CD4-positive, alpha-beta T cell treated with Interleukin-15 for 4 hours (primary cell): ENCODE data around the gene OSBPL5.

Source experiments
- DNase-seq: peaks from one replicate; pipeline ENCODE4 v3.0.0-alpha.2; 2020; ENCODE audit warnings: low spot score

OSBPL5 gene

DNA sequence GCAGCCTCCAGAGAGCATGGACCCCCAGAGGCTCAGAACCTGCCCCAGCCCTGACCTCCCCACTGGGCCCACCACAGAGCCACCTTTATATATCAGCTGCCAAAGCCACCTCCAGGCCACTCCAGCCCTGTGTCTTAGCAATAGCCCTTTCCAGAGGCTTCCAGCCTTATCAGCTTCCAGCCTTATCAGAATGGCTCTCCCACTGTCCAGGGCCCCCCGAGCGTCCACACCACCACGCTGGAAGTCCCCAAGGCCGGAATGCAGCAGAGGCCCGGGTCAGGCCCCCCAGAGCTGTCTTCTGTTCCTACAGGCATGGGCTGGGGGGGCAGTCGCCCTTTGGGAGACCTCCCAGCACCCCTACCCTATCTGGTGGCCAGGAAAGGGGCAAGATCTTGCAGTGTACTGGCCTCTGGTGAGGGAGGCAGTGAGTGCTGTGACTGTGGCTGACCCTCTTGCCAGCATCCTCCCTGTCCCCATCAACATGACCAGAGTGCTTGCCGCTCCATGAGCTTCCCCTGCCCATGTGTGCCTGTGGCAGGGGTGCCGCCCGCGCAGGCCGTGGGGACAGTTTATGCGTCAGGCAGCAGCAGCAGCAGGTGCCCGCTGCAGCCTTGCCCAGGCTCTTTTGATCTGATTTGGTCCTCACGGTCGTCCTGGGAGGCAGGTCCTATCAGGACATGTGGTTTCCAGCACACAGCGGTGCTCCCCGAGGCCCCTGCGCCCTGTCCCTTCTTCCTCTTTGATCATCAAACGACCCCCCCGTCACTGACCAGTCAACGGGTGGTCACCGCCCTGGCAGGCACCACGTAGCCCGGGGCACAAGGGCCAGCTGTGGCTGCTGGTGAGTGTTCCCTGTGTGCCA is 15.9 kb downstream of the OSBPL5 start:
- no peak for DNase-seq

DNA sequence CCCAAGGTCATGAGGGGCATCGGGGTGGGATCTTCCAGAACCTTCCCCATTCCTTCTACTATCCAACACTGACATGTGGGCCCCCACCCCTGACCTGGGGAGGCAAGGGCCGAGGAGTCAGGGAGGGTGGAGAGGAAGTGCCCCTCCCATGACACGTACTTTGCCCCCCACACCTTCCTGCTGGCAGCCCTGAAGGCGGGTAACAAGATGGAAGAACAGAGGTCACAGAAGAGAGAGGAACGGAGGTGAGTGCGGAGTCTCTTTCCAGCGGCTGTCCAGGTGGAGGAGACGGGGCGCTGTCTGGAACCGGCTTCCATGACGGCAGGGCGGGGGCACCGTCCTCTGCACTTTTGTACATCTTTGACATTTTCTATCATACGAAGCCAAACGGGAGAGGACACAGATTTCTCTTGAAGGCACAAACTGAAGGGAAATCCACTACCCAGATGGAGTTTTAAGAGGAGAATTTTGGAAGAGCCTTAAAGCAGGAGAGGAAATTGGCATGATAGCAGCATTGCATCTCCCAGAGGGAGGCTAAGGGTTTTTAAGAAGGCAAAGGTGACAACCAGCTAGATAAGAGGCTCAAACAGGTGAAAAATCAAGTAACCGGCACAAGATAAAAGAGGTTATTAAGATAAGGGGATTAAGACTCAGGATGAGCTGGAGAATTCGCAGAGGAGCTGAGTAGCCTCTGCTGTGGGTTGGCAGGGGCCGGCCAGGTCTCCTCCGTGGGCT is 16.7 kb downstream of the OSBPL5 start:
- no peak for DNase-seq

DNA sequence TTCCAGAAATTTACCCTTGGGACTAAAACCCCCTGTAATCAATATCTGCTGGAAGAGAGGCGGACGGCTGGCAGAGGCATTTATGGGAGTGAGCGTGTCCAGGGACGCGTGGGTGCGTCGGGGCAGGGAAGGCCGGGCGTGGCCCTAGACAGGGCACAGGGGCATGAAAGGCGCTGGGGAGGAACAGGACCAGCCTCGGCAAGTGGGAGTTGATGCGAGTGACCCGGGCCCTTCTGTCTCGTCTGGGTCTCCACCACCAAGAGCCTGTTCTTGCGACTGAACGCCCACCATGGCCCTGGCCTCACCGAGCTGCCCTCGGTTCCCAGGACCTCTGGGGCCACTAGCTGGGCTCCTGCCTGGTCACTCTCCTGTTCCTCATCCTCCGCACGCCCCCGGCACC is 17.5 kb downstream of the OSBPL5 start:
- DNase-seq = no peak

DNA sequence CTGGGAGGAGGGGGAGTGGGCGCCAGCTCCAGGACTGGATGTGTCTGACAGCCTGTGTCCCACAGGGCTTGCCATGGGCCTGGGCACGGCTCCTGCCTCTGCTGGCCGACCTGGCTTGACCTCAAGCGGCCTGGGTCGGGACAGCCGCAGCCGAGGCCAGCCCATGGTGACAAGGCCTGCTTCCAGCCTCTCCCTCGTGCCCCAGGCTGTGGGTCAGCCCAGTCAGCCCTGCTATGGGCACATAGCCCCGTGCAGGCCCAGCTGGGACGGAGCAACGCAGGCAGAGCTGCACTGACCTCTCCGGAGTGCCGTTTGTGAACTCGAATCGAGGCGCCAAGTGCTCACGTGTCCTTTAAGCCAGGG is 17.9 kb downstream of the OSBPL5 start:
- no peak for DNase-seq

DNA sequence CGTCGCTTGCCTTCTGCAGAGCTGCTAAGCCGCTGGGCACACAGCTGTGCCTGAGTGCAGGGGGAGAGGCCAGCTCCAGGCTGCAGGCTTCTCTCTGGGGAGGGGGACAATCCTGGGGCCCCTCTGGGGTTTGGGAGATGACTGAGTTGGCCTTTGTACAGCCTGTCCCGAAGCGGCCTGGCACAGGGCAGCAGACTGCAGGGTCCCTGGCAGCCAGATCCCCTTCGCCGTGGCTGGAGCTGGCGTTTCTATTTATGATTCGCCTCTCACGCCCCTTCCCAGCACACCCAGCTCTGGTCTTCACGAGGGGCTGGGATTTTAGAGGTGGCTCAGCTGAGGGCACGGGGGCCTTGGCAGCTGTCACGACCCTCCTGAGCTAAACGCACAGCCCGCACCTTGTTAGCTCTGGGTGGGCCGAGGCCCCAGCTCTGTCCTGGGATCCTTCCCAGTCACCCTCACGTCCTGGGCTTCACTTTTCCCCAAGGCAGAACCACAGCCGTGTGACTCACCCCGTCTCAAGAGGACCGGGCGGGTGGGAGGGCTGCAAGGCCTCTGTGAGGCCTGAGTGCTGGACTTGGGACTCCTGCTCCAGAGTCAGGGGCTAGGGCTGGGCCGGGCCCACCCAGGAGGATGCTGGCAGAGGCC is 18.4 kb downstream of the OSBPL5 start:
- DNase-seq = no peak

DNA sequence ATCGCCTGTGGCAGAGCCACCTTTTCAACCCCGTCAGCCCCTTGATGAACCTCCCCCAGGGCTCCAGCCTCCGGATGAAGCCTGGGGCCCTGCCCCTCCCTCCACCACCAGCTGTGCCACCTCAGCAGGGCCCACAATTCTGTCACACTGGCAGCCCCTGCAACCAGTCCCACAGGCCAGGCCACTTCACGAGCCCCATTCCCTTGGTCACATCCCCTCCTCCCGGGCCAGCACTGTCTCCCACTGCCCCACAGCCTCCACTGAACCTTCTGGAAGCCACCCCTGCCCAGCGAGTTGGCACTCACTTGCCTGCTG is 19.9 kb downstream of the OSBPL5 start:
- DNase-seq = no peak

DNA sequence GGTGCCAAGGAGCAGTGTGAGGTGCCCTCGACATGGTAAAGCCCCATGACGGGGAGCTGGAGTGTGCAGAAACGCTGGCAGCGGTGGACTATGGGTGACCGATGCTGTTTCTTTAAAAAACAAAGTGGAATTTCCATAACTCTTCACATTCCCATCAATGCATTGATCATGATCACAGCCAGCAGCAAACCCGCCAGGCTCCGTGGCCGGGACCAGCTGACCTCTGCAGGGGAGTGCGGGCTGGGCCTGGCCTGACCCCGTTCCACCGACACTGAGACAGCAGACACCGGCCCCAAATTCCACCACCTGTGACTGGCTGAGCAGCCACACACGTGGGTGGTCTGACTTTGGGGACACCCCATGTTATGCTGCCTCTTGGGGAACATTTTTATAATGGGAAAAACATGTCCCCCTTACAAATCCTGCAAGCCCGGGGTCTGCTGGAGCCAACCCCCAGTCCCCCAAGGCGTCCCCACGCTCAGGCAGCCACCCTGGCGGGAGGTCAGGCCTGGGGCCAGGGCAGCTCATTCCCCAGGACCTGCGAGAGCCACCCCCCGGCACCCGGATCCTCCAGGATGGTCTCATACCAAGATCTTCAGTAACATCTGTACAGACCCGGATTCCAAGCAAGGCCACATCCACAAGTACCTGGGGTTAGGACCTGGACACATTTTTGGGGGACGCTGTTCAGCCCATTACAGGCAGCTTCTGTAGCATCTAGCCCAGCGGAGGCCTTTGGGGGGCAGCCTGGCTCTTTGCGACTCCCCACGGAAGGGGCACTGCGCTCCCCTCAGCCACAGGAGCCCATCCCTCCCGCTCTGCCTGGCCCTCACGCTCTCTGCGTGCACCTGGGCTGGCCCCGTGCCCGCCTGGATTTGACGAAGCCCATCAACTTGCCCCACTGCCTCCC is 20.6 kb downstream of the OSBPL5 start:
- DNase-seq = no peak

DNA sequence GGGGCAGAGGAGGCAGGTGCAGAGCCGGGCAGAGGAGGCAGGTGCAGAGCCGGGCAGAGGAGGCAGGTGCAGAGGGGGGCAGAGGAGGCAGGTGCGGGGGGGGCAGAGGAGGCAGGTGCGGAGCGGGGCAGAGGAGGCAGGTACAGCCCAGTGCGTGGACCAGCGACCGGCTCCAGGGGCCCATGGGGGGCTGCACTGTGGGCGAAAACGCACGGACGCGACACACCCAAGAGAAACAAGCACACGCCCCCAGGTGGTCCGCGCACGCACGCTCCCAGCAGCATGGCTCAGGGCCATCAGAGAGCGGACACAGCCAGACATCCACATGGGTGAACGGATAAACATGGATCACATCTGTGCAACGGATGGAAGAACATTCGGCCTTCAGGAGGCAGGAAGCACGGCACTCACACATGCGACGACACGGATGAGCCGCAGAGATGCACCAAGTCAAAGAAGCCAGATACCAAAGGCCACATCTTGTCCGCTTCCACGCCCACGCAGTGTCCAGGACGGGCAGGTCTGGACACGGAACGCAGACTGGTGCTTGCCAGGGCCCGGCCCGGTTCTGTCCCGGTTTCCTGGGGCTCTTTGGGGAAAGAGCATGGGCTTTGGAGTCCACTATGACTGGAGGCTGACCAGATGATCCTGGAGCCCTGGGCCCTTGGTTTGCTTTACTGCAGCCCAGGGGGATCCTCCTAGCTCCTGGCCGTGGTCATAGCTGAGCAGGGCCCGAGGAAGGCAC is 21.8 kb downstream of the OSBPL5 start:
- no peak for DNase-seq

DNA sequence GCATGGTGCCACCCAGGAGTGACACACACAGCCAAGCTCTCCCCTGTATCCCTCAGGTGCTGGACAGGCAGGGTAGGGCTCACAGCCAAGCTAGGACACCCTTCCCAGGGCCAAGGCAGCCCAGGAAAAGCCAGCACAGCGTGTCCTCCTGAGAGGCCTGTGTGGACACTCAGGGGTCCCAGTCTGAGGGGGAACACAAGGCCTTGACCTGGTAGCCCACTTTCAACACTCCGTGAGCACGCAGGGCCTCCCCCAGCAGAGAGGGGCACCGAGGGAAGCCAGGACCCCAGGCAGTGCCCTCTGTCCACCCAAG is 24.9 kb downstream of the OSBPL5 start:
- DNase-seq = no peak

DNA sequence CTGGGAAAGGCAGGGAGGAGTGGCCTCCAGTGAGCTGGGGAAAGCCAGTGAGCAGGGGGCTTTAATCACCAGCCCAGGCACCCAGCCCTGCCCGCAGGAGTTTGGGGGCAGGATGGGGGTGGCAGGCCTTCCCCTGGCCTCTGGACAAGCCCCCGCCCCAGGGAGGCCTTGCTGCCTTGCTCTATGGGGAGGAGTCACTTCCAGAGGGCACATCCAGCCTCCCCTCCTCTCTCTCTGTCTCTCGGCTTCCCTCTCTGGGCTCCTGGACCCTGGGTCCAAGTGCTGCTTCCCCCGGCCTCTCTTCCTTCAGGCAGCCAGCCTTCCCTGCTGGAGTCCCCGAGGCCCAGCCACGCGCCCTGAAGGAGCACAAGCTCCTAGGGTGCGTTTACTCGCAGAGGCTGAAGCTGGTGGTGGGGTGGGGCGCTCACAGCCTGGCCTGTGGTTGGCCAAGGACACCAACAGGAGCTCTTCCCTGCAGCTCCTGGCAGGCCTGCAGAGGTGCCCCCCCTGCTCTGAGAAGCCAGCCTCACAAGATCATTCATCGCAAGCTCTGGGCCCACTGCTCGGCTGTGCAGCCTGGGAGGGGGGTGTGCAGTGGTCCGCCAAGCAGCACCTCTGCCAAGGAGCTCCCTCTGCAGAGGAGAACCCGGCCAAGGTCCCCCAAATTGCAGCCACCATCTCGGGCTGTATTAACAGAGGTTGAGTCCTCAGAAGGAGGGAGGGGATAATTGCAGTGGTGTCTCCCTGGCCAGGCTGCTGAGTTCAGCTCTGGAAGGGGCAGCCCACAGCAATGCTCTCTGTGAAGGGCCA is 25.4 kb downstream of the OSBPL5 start:
- no peak for DNase-seq

DNA sequence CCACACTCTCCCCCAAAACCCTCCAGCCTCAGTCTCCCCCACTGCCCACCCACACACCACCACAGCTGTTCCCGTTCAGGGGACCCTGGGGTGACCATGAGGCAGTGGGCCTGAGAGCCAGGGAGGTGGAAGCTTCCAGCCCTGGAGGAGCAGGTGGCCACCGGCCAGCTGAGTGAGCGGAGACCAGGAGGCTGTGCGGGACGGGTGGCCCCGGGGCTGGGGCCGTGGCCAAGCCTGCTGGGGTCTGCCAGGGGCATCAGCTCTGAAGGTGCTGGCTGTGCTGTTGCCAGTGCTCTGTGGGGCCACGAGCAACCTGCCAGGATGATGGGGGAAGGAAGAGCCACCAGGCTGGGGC is 26.0 kb downstream of the OSBPL5 start:
- no peak for DNase-seq

DNA sequence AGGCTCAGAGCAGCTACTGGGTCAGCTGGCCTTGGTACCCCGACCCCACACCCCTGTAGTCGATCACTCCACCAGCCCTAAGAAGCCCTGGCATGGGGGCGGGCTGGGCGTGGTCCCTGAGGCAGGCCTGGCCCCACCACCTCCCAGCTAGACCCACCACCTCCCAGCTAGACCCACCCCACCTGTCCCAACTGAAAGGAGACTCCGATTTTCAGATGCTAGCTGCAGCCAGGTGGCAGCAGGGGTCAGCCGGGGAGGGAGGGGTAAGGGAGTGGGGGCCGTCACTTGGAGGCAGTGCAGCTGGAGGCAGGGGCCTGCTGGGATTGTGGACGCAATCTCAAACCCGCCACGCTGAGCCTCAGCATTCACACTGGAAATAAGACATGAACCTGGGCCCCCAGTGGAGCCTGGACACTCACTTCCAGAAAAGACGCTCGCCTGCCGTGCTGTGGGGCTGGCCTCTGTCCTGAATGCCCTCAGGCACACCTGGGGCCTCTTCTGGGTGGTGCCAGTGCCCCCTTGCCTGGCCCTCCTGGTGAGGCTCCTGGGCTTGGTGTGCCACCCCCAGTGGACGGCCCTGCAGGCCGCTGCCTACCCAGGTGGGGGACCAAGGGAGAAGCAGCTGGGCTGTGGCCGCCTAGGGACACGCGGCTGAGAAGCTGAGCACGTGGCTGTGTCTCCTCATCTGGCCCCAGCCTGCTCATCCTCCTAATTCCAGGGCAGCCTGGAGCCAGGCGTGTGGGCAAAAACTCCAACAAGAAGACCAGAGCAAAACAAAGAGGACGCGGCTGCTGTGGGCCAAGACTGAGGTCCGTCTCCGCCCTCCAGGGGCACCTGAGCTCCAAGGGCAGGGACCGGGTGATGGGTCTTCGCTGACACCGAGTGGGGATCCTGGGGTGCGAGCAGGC is 26.7 kb downstream of the OSBPL5 start:
- no peak for DNase-seq

DNA sequence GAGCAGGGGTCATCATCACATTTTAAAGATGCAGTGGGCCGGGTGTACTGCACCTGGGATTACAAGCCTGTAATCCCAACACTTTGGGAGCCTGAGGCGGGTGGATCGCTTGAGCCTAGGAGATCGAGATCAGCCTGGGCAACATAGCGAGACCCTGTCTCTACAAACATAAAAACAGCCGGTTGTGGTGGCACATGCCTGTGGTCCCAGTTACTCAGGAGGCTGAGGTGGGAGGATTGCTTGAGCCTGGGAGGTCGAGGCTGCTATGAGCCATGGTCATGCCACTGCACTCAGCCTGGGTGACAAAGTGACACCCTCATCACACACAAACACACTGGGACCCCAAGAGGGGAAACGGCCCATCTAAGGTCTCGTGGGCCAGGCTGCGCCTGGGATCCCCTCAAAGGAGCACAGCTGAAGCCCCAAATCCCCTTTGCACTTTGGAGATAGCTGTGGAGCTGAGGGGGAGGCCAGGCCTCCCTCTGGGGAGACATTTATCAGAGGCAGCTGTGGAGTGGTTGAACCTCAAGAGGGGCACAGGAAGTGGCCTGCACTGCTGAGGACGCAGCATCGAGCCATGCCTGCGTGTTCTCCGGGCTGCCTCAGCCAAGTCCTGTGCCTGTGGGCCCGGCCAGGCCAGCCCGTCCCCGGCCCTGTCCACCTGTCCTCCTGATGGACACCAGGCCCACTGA is 27.5 kb downstream of the OSBPL5 start:
- no peak for DNase-seq

DNA sequence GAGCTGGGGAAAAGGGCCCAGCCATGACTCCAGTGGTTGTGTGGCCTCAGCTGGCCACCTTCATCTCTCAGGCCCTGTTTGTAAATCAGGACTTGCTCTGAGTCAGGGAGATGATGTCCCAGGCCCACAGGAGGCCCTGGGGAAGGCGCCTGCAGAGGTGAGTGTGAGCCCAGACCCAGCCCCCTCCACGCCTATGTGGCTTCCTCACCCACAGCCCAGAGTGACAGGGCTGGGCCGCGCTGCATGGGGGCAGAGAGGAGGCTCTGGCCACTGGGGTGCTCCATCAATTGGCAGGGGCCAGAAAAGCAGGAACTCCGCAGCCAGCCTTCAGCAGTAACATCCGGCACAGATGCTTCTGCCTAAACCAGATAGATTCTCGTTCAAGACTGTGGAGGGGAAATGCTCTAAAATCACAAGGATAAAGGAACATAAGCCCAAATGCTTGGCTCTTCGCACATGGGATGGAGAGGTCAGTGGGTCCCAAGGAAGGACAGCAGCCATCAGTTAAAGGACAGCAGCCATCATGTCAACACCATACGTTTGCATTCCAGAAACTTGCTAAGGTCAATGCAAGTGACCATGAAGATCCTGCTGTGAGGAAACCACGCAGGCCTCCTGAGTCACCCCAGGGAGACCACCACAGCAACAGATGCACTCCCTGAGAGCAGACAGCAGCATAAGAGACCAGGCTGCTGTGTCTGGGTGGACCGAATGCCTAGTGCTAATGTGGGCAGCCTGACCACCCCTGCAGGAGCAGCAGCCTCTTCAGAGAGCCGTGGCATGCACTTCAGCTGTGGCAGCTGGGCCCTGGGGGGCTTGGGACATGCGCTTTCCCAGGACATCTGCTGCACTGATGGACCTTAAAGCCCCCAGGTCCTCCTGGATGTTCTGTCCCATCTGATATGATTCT is 28.3 kb downstream of the OSBPL5 start:
- DNase-seq = no peak

DNA sequence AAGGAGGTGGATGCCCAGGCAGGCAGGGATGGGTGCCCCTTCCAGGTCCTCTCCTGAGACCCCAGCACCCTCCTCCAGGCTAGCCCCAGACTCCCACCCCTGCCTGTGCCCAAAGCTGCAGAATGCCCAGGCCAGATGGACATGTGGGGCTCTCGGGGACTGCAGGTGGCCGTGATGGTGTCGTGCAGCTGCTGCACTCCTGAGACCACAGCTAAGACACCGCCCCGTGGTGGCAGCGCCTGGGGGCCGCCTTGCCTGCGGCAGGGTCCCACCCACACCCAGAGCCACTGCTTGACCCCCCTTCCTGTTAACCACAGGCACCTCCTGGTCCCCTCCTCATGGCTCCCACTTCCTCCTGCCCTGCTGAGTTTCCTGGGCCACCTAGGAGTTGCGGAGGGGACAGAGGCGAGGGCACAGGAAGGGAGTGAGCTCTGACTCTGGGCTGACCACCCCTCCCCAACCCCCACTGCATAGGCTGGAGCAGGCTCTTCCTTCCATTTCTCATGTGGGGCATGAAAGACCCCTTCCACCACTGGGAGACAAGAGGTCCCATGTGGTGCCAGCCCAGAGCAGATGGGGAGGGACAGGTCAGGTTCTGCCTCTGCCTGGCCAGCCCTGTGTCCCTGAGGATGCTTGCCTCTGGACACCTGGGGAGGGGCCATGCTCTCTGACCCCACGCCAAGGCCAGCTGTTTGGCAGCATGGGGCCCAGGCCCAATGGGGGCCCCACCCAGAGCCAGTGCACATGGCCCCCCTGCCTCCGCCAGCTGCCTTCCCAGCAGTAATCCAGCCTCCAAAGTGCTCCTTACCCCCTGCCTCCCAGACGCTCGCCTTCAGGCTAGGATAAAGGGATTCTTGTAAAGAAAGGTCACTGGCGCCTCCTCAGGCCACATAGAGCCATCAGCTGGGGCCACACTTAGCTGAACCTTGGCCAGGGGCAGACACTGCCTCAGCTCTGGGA is 29.3 kb downstream of the OSBPL5 start:
- DNase-seq = no peak

DNA sequence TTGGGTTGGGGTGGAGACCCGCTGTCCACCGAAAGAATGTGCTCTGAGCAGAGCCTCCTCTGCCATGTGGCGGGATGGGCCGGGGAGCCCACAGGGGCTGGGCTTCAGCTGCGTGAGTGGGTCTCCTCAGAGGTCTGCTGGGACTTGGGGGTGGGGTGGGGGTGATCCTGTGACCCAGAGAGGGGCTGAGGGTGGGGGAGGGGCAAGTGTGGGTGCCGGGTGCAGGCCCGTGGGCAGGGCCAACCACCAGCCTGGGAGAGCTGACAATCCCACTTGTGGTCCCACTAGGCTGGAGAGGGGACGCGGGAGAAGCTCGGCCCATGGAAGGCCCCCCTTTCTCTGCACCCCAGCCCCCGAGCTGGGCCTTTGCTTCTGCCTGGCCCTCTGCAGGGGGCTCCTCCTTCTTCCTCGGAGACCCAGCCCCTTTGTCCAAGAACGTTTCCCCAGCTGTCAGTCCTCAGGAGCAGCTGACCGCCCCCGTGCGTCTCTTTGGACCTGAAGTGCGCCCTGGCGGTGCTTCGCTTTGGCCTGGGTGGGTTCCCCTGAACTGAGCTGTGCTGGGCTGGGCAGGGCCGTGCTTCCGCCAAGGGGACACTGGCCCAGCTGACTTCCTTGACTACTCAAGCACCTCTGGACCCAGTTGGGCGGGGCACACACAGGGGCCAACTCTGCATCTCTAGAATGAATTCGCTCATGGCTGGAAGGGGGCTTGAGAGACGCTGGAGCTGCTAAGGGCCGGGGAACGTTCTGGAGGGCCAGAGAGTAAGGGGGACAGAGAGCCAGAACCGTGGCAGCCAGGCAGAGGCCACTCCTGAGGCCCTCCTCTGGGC is 30.2 kb downstream of the OSBPL5 start:
- no peak for DNase-seq
